Measurements from ENCODE around the gene INO80B.
"Not testable (repeated sequence)": the region's sequence is repeated elsewhere in the genome, so short reads cannot be mapped to it uniquely, and the experiment has no call there.

The INO80B gene

DNA sequence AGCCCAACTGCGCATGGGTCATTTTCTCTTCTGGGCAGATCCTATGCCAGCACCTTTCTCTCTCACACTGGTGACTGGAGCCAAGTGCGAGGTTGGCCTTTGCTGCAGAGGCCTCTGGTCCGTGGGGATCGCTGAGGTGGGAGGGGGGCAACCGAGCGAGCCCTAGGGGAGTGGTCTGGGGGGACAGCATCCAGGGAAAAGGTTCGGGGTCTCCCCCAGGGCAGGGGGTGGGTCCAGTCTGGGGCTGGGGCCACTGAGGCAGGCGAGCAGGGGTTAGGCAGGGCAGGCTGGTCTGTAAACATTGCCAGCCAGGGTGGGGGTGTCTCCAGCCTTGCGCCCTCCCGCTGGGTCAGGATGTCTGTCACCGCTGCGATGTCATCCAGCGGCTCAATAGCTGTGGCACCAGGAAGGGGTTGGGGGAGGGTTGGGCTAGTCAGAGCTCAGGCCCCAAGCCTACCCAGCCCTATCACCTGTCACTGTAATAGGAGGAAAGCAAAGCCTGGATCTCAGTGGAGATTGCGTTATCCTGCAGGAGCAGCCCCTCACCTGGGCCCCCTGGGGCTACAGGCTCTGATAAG is 28.6 kb upstream of the INO80B start:
- no peak for DNase-seq (ENCODE audit: low spot score)

GRCh38 chr2:74427551-74427950 is 27.3 kb upstream of the INO80B start:
- no peak for DNase-seq (ENCODE audit: low spot score)

DNA sequence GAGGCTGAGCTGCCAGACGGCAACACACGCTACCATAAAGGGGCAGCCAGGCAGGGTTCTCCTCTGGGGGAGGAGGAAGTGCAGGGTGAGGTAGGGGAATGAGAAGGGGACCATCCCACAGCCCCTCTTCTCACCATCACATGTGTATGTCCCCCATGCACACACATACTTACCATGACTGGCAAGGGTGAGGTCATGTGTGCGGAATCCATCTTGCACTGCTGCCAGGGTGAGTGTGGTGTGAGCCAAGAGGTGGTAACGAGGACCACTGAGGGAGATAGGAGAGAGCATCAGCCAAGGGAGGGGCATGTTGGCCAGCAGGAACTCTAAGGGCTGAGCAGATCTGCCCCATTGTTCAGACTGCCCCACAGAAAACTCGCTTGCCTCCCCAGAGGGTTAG is 26.2 kb upstream of the INO80B start:
- DNase-seq (ENCODE audit: low spot score): no peak

- no peak for DNase-seq (ENCODE audit: low spot score)
Measured at GRCh38 chr2:74429487-74430451, 25.1 kb upstream of the INO80B start.

DNA sequence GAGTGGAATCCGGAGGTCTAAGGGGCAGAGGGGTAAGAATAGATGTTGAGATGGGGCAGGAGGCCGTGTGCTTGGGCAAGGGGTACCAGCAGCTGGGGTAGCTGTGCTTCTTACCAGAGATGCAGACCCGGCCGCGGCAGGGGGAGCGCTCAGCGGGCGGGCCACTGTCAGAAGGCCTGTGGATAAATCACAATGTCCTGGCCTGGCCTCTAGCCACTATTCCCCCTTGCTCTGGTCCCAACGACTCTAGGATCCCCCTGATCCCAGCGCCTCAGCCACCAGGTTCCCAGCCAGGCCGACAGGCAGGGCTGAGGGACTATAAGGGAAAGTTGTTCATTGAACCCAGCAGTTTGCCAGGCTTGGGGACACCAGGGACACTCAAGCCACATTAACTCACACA is 24.4 kb upstream of the INO80B start:
- DNase-seq (ENCODE audit: low spot score): no peak

DNA sequence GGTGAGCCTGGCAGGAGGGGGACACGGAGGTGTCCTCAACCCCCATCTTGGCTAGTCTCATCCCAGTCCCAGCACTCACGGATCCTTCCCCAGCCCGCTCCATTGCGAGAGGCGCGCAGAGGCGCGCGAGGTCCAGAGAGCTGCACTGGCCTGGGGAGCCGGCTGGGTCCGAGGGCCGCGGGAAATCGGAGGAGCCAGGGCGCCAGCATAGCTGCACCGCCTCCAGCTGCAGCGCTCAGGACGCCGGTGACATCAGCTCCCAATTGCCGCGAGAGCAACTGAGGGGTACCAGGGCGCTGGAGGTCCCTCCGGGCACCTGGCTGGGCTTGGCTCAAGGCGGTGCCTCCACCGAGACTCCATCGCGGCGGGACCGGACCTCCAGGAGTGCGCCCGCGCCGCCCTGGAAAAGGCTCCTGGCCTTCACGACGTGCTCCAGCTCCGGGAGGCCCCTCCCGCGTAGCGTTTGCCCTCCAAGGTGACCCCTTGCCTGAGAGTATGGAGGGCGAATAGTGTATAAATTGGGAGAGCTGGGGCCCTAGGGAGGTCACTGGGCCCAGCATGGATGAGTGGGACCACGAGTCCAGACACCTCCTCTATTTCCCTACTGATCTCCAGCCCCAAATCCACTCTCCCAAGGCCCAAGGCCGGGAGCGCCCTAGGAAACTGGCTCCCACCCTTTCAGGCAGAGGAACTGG is 18.6 kb upstream of the INO80B start:
- DNase-seq (ENCODE audit: low spot score): no peak

DNA sequence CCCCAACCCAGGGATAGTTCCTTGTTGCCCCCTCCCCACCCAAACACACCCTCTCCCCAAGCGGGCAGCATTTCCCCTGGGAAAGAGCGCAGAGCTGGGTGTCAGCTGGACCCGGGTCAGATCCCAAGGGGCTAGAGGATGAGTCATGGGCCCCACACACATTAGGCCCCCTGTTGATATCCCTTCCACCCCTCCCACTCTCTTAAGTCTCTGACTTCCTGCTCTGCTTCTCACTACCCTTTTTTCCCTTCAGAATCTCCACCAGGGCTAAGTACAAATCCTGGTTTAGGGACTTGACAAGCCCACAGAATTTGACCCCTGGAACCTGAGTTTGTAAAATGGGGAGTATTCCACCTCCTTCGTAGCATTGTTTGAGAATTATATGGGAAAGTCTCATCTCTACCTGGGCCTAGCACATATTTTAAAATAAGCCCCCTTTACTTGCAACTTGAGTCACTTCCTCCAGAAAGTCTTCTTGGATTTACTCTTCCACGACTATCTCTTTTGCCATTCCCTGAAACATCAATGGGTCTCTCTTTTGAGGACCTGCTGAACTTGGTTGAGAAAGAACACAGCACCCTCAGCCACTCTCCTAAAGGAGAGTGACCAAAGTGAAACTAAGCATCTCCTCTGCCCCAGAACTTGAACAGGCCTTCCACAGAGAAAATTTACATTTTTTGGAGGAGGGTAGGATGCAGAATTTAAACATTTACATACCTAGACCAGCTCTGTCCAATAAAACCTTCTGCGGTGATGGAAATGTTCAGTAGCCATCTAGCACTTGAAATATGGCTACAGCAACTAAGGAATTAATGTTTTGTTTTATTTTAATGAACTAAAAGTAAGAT is 17.8 kb upstream of the INO80B start:
- DNase-seq (ENCODE audit: low spot score): no peak

- DNase-seq (ENCODE audit: low spot score): no peak
Measured at GRCh38 chr2:74438248-74438647, 16.6 kb upstream of the INO80B start.

GRCh38 chr2:74439373-74439772 is 15.5 kb upstream of the INO80B start:
- no peak for DNase-seq (ENCODE audit: low spot score)

DNA sequence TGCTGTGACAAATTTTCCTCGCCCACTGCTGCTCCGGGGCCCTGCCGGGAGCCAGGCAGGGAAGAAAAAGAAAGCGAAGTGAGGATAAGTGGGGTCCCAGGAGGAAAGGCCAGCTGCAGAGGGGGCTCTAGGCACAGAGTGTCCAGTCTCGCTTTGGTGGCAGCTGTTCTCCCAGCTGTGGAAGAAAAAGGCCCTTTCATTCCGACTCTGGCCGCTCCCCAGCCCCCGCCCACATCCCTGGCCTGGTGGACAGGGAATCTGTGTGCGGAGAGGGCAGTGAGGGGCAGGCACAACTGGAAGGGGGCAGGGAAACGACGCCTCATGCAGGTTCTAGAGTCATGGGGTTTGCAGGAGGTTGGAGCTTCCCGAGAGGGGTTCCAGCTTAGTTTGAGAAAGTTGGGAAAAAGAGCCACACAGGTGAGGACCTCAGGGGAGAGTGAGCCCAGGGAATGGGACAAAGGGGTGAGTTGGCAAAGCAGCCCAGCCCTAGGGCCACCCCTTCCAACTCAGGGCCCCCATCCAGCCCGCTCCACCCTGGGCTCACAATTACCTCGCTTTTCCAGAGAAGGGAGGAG is 15.0 kb upstream of the INO80B start:
- no peak for DNase-seq (ENCODE audit: low spot score)

DNA sequence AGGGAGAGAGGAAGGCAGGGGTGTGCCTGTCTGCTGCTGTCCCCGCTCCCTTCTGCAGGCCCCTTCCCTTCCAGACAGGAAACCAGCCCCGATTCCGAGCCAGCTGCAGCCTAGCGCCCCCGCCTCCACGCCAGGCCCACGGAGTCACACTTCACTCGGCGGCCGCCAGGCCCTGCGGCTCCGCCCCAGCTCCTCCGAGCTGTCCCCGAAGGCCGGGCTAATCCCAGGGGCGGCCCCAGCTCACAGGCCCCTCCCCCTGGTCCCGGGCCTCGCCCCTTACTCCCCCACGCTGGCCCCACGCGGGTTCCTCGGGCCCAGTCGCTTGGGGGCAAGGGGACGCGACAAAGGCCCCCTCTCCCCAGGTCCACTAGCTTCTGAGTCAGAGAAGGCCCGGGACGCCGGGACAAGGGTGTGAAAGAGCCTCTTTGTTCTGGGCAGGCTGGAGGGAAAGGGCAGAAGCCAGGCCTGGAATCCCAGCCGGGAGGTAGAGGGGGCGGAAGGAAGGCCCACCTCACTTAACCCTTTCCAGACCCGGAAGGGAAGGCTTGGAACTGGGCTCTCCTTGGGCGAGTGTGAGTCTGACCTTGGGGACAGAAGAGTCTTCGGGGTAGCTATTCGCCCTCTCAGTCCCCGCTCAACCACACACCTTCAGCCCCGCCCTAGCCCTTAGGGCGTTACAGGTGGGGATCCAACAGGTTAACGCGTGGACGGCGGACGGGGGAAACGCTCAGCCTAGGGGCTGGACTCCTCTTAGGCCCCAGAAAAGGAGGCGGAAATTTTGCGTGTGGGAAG is 14.3 kb upstream of the INO80B start:
- DNase-seq (ENCODE audit: low spot score): peak; percentile 94

GRCh38 chr2:74441170-74441689 is 13.7 kb upstream of the INO80B start:
- DNase-seq (ENCODE audit: low spot score): no peak

- no peak for DNase-seq (ENCODE audit: low spot score)
Measured at GRCh38 chr2:74441690-74442482, 13.0 kb upstream of the INO80B start, which contains the start of gene RTKN. Gene RTKN (minus strand): TSS chr2:74441937. CDS start chr2:74441816, 121 bp downstream.

DNA sequence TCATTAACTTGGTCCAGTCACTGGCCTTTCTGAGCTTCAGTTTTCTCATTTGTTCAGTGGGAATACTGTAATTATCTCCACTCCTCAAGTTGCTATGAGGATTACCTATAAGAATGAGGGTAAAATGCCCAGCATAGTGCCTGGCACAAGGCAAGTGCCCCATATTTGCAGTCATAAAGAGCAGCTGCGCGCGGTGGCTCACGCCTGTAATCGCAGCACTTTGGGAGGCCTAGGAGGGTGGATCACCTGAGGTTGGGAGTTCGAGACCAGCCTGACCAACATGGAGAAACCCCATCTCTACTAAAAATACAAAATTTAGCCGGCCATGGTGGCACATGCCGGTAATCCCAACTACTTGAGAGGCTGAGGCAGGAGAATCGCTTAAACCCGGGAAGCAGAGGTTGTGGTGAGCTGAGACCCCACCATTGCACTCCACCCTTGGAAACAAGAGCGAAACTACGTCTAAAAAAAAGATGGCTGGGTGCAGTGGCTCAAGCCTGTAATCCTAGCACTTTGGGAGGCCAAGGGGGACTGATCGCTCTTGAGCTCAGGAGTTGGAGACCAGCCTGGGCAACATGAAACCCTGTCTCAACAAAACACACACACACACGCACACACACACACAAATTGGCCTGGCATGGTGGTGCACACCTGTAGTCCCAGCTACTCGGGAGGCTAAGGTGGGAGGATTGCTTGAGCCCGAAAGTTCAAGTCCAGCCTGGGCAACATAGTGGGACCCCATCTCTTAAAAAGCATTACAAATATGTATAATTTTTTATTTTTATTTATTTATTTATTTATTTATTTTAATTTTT is 12.2 kb upstream of the INO80B start:
- DNase-seq (ENCODE audit: low spot score): not testable (repeated sequence)

DNA sequence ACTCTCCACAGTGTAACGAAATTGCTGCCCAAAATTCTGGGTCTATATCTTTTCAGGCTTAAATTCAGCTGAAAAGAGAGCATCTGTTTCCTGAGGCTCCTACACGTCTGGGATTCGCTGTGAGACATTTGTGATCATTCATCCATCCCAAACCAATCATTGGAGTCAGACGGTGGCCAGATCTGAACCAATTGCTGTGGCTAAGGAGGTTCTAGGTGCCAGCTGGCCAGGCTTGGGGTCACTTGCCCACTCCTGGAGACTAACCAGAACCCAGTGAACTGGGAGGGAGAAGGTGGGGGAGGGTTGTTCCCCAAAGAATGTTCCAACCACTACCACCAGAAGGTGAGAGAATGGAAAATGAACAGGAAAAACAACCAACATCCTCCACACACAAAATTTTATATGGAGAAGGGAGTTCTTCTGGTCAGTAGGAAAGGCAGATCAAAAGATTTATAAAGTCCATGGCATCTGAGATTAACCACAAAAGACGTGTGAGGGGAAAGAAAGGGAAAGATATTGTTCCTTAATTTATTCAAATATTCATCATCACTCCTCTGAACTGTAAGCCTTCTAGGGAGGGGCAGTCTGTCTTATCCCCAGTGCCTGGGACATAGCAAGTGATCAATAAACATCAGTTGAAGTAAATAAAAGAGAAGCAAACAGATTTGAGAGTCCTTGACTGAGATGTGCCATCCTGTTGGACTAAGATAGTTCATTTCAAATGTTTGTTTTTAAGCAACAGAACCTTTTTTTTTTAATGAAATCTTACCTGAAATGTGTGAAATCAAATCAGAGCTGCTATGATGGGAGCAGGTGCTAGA is 10.2 kb upstream of the INO80B start:
- no peak for DNase-seq (ENCODE audit: low spot score)

DNA sequence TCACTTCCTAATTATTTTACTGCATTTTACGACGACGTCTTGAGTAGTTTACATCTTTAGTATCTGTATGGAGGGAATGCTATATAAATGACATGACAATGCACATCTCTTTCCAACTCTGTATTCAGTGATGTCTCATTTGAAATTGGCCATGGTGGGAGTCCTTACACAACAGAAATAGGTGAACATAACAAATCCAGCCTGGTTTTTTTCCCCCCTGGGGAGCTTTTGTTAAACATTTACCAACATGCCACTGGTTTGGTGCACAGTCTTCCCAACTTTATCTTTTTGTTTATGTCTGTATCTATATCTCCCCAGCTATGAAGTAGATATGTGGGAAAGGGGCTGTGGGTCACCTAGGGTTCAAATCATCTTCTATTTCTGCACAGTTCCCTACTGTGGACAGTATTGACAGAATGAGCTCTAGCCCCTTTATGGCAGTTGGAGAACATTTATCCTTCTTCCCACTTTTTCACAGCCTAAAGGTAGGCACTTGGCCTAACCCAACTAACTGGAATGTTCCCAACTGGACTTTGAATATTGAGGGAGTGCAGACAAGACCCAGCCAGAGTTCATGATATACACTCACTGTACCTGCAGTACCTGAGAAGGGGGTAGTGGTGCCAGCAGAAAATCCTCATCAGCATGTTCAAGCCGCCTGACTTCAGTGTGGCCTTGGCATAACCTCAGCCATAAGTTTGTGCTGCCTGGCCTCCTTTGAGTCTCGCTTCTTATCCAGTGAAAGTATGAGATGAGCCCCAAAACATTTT is 7.5 kb upstream of the INO80B start:
- no peak for DNase-seq (ENCODE audit: low spot score)

DNA sequence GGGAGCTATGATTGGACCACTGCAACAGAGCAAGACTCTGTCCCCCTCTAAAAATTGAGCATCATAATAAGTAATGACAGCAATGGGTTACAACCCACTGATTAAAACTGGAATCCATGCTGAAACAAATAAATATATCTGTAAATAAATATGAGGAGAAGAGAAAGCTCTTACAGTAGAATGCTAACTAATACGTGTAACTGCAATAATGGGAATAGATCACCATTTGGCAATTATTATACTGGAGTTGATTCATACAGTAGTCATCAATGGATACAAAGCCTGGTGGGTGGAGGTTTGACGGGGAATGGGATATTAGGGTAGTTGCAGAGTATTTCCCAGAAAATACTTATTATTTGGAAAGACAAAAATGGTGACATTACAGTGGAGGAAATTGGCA is 6.1 kb upstream of the INO80B start:
- DNase-seq (ENCODE audit: low spot score): no peak

All from germinal center (tissue), 1 donor.